IPS-18a (cell line): ENCODE measurements around the gene ST6GALNAC1.

Experiments
- H3K27ac ChIP-seq: one replicate; pipeline ENCODE4 v1.5.1; 2013; ENCODE audit warnings: low read length
- H3K27me3 ChIP-seq: one replicate; pipeline ENCODE4 v1.6.1; 2013; ENCODE audit warnings: mild to moderate bottlenecking, low read length; ENCODE audit not compliant: control insufficient read depth, insufficient read depth
- H3K36me3 ChIP-seq: one replicate; pipeline ENCODE4 v1.6.1; 2013; ENCODE audit warnings: low read depth, low read length; ENCODE audit not compliant: control insufficient read depth
- H3K4me1 ChIP-seq: one replicate; pipeline ENCODE4 v1.6.1; 2013; ENCODE audit warnings: low read depth, low read length; ENCODE audit not compliant: control insufficient read depth
- H3K4me3 ChIP-seq: one replicate; pipeline ENCODE4 v1.5.1; 2013; ENCODE audit warnings: low read length
- H3K9ac ChIP-seq: one replicate; pipeline ENCODE4 v1.6.1; 2013; ENCODE audit warnings: mild to moderate bottlenecking, low read length, moderate library complexity
- H3K9me3 ChIP-seq: one replicate; pipeline ENCODE4 v1.6.1; 2013; ENCODE audit warnings: low read depth, low read length; ENCODE audit not compliant: control insufficient read depth

ST6GALNAC1 gene

GRCh38 chr17:76672892-76673291 lies 29.3 kb upstream of the ST6GALNAC1 start:
- Histone ChIP-seq H3K27me3 (no peaks in the 10 kb centered on the region), H3K4me1 (peaks cover 12% of the 10 kb centered on the region), H3K9ac (no peak overlapping the region), H3K36me3 (no peaks in the 10 kb centered on the region), H3K4me3 (peak overlapping the region; percentile 73), H3K9me3 (no peaks in the 10 kb centered on the region), H3K27ac (no peak overlapping the region)

GRCh38 chr17:76672270-76672851 lies 28.8 kb upstream of the ST6GALNAC1 start:
- Histone ChIP-seq H3K27me3 (no peaks in the 10 kb centered on the region), H3K36me3 (no peaks in the 10 kb centered on the region), H3K4me3 (peak overlapping the region; percentile 73), H3K9me3 (no peaks in the 10 kb centered on the region), H3K27ac (peak overlapping the region; percentile 19), H3K4me1 (peaks cover 12% of the 10 kb centered on the region), H3K9ac (peak overlapping the region; percentile 78)

- H3K36me3 ChIP-seq = no peaks in the 10 kb centered on the region
- H3K4me3 ChIP-seq = peak overlapping the region; percentile 73
- H3K4me1 ChIP-seq = peaks cover 12% of the 10 kb centered on the region
- H3K9me3 ChIP-seq = no peaks in the 10 kb centered on the region
- H3K9ac ChIP-seq = peak overlapping the region; percentile 78
- no peaks in the 10 kb centered on the region for H3K27me3 ChIP-seq
- peak overlapping the region; percentile 19 for H3K27ac ChIP-seq
These were observed 28.3 kb upstream of the ST6GALNAC1 start for GRCh38 chr17:76671912-76672262.

DNA sequence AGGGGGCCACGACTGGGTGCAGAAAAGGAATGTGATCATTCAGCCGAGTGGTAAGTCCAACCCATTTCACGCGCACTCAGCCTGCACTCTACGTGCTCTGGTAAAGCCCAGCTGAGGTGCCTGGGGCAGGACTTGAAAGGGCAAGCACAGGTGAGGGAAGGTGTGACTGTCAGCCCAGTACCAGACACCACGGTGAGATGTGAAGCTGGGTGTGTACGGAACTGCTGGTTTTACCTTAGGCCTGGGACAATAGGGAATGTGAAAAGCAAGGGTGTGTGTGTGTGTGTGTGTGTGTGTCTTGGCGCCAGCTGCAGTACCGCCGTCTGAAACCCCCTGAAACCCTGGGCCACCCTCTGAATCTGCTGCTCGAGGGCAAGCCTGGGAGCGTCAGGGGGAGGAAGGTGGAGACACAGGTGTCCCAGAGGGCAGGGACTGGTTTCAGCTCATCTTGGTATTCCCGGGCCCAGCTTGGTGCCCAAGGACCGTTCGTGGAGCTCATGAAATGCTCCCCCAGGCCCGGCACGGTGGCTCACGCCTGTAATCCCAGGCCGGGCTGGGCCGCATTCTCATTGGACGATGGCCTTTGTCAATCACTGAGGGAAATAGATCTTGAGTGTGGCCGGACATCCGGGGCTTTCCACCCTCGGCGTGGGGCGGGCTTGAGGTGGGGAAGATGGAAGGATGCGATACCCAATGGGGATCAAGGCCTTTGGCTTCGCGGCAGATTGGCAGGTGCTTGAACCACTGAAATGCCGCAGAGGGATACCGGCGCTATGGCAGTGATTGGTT lies 27.8 kb upstream of the ST6GALNAC1 start:
- Histone ChIP-seq H3K27ac (peak overlapping the region; percentile 49), H3K4me3 (peak overlapping the region; percentile 73), H3K36me3 (no peaks in the 10 kb centered on the region), H3K9me3 (no peaks in the 10 kb centered on the region), H3K9ac (peak overlapping the region; percentile 78), H3K4me1 (peaks cover 12% of the 10 kb centered on the region), H3K27me3 (no peaks in the 10 kb centered on the region)

DNA sequence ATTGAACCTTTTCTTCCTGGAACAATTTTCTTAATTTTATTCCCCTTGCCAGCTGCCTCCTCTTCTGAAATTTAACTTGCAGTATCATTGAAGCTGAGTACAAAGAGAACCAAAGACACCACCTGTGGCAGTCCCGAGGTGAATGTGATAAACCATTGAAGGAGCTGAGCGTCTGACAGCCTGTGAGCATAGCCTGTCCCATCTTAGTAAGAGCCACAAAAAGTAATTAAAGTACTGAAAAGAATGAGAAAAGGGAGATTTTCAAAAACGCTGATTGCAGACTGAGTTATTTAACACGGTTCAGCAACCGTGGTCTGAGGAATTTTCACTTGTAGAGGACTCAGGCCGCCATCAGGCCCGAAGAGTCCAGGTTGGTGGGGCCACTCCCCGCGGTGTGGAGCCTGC lies 27.2 kb upstream of the ST6GALNAC1 start:
- H3K4me1 ChIP-seq = peaks cover 12% of the 10 kb centered on the region
- no peaks in the 10 kb centered on the region for H3K9me3 ChIP-seq
- H3K9ac ChIP-seq = peak overlapping the region; percentile 47
- H3K27ac ChIP-seq = peak overlapping the region; percentile 49
- no peaks in the 10 kb centered on the region for H3K36me3 ChIP-seq
- H3K4me3 ChIP-seq = peak overlapping the region; percentile 73
- H3K27me3 ChIP-seq = no peaks in the 10 kb centered on the region

- Histone ChIP-seq H3K4me1 (peaks cover 12% of the 10 kb centered on the region), H3K9me3 (no peaks in the 10 kb centered on the region), H3K36me3 (no peaks in the 10 kb centered on the region), H3K9ac (no peak overlapping the region), H3K4me3 (no peak overlapping the region), H3K27ac (no peak overlapping the region), H3K27me3 (no peaks in the 10 kb centered on the region)
These were observed 26.6 kb upstream of the ST6GALNAC1 start for GRCh38 chr17:76670020-76670717.

DNA sequence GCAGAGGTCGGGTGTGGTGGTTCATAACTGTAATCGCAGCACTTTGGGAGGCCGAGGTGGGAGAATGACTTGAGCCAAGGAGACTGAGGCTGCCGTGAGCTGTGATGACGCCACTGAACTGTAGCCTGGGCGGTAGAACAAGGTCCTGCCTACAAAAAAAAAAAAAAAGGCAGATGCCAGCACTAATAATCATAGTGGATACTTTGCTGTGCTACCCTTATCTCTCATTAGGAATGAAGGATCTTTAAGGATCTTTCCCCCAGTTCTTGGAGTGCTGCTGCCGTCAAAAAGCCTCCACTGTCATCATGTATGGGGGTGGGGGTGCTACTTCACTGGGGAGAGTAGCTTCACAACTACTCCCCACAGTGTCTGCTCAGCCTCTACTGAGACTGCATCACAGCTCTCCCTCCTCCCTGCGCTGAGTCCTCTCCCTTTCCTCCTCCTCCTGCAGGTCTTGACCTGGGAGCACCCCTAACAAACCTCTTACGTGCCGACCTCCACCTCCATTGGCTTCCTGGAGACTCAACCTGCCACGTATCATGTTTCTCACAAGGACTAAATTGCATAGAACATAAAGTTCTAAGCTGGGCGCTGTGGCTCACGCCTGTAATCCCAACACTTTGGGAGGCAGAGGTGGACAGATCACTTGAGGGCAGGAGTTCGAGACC lies 24.4 kb upstream of the ST6GALNAC1 start:
- H3K27me3 ChIP-seq = no peaks in the 10 kb centered on the region
- no peaks in the 10 kb centered on the region for H3K36me3 ChIP-seq
- no peaks in the 10 kb centered on the region for H3K9me3 ChIP-seq
- no peak overlapping the region for H3K4me3 ChIP-seq
- peaks cover 12% of the 10 kb centered on the region for H3K4me1 ChIP-seq
- no peak overlapping the region for H3K27ac ChIP-seq
- H3K9ac ChIP-seq = no peak overlapping the region

GRCh38 chr17:76667491-76667755 lies 23.9 kb upstream of the ST6GALNAC1 start:
- Histone ChIP-seq H3K27me3 (no peaks in the 10 kb centered on the region), H3K36me3 (no peaks in the 10 kb centered on the region), H3K4me3 (no peak overlapping the region), H3K9me3 (no peaks in the 10 kb centered on the region), H3K4me1 (peaks cover 11% of the 10 kb centered on the region), H3K9ac (no peak overlapping the region), H3K27ac (no peak overlapping the region)

- H3K4me1 ChIP-seq = no peaks in the 10 kb centered on the region
- H3K27ac ChIP-seq = no peak overlapping the region
- no peaks in the 10 kb centered on the region for H3K27me3 ChIP-seq
- no peaks in the 10 kb centered on the region for H3K9me3 ChIP-seq
- H3K4me3 ChIP-seq = no peak overlapping the region
- no peaks in the 10 kb centered on the region for H3K36me3 ChIP-seq
- no peak overlapping the region for H3K9ac ChIP-seq
These were observed 17.1 kb upstream of the ST6GALNAC1 start for GRCh38 chr17:76660656-76661042.

DNA sequence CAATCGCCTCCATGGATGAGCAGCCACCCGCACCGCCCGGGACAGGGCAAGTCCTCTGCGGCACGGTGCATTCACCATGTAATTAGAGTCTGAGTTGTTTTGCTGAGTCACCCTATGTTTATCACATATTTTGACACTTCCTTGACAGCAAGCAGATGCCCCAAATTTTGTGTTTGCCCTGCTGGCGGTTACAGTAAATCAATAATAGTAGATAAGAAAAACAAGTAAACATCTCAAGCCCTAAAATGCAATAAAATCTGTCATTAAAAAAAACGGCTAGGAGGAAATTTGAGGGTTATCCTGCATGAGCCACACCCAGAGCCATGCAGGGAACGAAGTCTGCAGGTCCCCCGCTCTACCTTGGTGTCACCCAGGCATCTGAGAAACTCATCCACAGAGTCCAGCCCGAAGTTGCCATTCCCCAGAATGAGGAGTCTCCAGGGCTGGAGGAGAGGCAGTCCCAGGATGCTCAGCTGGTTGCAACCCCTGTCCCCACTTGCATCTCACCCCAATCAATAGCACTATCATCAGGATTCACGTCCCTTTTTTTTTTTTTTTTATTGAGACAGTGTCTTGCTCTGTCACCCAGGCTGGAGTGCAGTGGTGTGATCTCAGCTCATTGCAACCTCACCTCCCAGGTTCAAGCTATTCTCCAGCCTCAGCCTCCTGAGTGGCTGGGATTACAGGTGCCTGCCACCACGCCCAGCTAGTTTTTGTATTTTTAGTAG lies 16.5 kb upstream of the ST6GALNAC1 start:
- no peak overlapping the region for H3K27ac ChIP-seq
- no peak overlapping the region for H3K4me3 ChIP-seq

GRCh38 chr17:76658242-76658662 lies 14.7 kb upstream of the ST6GALNAC1 start:
- no peaks in the 10 kb centered on the region for H3K4me1 ChIP-seq
- no peak overlapping the region for H3K27ac ChIP-seq
- no peak overlapping the region for H3K9ac ChIP-seq
- H3K36me3 ChIP-seq = no peaks in the 10 kb centered on the region
- H3K27me3 ChIP-seq = no peaks in the 10 kb centered on the region
- no peak overlapping the region for H3K4me3 ChIP-seq
- H3K9me3 ChIP-seq = no peaks in the 10 kb centered on the region

More for the DNA sequence above, 16.5 kb upstream of the ST6GALNAC1 start:
- no peaks in the 10 kb centered on the region for H3K4me1 ChIP-seq
- H3K9ac ChIP-seq = no peak overlapping the region
- no peaks in the 10 kb centered on the region for H3K27me3 ChIP-seq
- no peaks in the 10 kb centered on the region for H3K9me3 ChIP-seq
- H3K36me3 ChIP-seq = no peaks in the 10 kb centered on the region
